ENCODE results near the gene SDHB.

The SDHB gene

DNA sequence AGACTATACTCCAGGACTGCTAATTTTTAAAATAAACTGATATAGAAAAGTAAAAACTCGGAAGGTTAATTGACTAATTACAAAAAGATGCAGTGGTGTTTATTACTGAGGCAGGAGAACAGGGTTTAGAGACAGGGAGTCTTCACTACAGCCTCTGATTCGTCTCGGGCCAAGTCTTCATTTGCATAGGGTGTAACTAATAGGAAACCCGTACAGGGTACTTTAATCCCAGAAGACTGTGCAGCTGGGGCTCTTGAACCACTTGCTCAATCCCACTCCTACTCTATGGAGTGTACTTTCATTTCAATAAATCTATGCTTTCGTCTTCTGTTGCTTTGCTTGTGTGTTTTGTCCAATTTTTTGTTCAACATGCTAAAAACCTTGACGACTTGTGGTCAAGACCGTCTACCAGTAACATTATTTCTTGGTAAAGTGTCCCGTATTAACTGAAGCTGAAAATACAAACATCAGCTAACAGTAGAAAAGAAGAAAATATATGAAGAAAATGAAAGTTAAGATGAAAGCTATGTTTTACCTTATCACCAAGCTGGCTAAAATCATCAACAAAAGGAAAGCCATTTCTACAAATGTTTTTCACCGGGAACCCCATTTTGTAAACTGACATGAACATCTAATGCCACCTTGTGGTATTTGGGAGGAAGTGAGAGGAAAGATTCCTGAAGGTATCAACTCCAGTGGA is 8.0 kb downstream of the SDHB start:
- DNase-seq (ENCODE audit: low read depth): no peak

DNA sequence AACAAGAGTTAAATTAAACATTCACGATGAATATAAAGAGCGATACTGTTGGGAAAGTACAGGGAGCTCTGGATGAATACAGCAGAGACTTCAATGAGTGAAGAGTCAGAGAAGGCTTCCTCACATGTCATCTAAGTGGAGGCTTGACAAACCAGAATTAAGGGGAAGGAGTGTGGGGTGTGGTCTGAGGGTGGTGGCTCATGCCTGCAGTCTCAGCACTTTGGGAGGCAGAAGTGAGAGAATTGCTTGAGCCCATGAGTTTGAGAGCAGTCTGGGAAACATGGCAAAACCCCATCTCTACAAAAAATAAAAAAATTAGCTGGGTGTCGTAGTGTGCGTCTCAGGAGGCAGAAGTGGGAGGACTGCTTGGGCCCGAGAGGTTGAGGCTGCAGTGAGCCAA is 8.7 kb downstream of the SDHB start:
- DNase-seq (ENCODE audit: low read depth): no peak

DNA sequence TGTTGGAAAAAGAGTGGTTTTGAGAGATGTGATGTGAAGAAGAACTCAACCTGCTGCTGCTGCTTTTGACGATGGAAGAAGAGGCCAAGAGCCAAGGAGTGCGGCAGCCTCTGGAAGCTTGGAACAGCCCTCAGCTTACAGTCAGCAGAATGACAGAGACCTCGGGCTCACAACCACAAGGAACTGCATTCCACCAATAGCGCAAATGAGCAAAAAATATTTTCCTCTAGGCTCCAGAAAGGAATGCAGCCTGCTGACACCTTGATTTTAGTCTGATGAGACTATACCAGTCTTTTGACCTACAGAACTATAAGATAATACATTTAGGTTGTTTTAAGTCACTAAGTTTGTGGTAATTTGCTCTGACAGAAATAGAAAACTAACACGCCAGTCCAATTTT is 10.2 kb downstream of the SDHB start:
- no peak for DNase-seq (ENCODE audit: low read depth)

DNA sequence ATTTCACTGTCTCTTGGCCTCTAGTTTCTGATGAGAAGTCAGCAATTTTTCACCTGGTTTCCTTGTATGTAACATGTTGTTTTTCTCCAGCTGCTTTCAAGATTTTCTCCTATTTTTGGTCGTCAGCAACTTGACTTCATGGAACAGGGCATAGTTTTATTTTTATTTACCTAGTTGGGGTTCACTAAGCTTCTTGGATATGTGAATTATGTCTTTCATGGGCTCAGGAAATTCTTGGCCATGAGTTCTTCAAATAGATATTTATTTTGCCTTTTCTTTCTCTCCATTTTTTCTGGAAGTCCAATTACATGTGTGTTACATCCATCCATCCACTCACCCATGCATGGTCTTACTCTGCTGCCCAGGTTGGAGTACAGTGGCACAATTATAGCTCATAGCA is 13.7 kb downstream of the SDHB start:
- DNase-seq (ENCODE audit: low read depth): no peak

DNA sequence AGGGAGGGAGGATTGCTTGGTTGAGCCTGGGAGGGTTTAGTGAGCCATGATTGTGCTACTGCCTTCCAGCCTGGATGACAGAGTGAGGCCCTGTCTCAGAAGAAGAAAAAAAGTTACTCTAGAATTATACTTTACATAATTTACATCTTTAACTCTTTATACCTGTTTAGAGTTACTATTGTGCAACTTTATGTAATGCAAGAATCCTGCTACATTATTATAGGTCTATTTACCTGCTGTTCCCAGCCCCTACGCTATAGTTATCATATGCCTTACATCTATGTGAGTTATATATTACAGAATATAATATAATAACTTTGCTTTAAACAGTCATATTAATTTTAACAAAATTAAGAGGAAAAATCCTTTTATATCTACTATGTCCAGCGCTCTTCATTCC is 14.3 kb downstream of the SDHB start:
- DNase-seq (ENCODE audit: low read depth): no peak

DNA sequence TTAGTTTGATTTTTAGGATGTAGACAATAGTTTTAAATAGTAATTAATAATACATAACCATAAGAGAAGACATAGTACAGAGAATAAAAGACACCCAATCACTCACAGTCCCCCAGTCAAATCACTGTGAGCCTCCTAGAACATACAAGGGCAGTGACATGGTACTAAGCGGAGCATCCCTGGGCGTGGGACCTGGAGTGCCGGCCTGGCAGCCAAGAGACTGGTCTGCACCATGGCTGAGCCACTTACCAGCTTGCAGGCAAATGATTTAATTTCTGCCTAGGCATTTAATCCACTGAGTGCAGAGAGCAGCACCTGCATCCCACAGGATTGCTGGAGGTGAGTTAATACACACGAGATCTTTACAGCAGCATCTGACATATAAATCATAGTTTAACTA is 20.4 kb downstream of the SDHB start:
- no peak for DNase-seq (ENCODE audit: low read depth)

DNA sequence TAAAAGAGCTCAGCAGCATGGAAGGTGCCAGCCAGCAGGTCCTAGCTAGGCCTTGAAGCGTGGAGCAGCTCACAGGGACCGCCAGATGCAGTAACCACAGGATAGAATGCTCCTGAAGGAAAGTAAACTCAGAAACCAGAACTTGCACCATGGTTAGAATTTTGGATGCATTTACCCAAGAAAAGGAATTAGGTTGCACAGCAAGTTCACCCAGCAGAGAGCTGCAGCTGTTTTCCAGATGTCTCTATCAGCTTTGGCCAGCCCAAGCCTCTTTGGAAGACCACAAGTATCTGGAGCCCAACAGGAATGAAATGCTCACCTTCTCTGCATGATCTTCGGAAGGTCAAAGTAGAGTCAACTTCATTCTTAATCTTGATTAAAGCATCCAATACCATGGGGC is 21.1 kb downstream of the SDHB start:
- no peak for DNase-seq (ENCODE audit: low read depth)

DNA sequence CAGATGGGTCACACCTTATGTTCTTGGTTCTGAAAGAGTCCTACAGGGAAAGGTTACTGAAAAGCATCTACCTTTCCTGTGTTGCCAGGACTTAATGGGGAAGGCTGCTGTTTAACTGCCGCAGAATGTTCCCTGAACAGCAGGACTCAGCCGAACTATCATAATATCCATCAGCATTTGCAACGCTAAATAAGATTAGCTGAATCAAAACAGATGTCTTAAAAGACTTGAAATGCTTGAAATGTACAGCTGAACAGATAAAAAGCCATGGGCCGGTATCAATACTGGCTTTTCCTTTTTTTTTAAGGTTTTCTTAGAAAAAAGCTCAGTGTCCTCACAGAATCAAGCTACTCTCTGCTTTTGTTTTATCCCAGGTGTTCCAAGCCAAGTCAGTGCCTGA is 22.4 kb downstream of the SDHB start:
- no peak for DNase-seq (ENCODE audit: low read depth)

DNA sequence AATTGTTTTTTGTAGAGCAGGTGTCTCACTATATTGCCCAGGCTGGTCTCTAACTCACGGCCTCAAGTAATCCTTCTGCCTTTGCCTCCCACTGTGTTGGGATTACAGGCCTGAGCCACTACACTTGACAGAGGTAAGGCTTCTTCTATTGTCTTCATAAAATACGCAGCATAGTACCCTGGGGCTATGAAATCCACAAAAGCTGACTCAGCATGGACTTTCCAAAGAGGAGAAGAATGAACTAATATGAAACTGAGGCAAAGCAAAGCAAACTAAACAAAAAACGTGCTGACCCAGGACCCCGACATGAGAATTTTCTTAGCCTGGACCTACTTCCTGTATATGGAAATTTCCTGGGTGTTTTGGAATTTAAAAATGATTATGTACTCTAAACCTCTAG is 23.6 kb downstream of the SDHB start:
- no peak for DNase-seq (ENCODE audit: low read depth)

DNA sequence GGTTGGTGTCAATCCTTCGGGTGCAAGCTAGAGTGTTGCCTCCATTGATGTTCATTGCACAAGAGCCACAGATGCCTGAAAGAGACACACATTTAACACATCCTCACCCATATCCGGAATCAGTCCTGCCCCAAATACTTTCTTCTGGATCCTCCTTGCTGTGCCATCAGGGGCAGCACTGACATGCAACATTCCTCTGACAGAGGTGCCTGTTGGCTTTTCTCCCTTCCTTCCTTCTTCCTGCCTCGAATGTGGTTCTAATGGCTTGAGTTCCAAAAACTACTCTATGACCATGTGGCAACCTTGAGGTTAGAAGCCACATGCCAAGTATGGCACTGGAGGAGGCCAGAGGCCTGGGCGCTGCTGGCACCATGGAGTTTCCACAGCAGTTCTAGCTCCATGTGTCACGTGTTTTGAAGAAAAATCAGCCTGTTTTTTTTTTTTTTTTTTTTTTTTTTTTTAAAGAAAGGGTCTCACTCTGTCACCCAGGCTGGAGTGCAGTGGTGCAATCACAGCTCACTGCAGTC is 25.1 kb downstream of the SDHB start:
- no peak for DNase-seq (ENCODE audit: low read depth)

DNA sequence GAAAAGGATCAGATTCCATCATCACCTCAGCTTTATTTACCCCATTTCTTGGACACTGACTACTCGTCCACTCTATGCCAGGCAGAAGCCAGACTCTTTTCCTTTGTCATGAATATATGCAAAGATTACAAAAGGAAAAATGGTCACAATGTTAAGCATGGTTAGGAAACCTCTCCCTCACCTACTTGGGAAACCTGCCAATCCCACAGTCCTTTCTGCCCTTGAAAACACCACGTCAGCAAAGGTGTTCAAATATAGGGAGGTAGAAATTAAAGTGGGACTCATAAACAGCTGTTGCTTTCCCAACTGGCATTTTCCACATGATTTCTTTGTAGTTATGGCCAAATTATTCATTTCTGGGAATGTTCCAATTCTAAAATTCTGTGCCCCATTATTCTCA is 25.9 kb downstream of the SDHB start:
- DNase-seq (ENCODE audit: low read depth): no peak

DNA sequence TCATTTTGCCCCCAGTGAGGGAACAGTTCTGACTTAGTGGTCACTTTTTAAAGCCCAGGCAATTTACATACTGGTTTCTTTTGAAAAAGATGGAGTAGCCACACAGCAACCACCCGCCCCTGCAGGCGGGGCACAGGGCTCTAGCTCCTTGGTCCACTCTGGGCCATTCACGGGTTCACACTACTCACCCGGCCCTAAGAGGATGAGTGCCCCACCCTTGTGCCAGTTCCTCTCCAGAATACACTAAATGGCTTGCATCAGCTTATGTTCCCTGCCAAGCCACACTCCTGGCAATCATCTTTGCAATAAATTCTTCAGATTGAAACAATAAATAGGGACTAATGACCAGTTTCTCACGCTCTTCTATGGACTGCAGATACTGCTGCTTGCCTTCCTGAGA is 26.4 kb downstream of the SDHB start:
- DNase-seq (ENCODE audit: low read depth): no peak

DNA sequence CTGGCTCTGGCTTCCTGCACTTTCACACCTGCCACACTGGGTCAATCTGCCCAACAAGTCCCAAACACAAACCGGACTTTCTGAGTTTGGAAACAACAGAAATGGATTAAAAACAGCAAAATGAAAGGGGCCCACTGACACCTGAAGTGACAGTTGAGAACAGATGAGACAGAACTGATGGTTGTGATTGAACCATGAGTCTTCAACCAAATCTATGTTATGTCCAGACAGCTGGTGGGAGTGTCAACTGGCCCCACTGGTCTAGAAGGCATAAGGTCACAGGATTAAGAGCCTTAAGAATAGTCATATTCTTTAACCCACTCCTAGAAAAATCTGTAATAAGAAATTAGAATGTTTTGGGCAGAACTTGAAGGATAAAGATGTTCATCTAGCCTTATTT is 29.1 kb downstream of the SDHB start:
- DNase-seq (ENCODE audit: low read depth): no peak

DNA sequence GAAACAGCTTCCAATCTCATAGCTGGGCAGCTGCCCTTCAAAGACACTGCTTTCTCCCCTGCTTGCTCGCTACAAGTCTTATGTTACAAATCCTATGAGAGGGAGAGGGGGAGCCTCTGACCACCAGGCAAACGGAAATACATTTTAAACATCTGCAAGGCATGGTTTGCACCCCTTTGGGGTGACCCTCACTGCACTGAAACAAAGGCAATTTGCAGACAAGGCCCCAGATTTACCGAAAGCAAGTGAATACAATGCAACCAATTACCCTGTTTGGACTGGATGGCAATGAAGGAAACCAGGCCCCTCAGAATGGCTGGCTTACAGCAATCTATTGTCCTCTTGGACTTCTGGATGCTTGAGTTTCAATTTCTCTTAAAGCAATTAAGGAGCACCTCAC is 30.3 kb downstream of the SDHB start:
- DNase-seq (ENCODE audit: low read depth): no peak

DNA sequence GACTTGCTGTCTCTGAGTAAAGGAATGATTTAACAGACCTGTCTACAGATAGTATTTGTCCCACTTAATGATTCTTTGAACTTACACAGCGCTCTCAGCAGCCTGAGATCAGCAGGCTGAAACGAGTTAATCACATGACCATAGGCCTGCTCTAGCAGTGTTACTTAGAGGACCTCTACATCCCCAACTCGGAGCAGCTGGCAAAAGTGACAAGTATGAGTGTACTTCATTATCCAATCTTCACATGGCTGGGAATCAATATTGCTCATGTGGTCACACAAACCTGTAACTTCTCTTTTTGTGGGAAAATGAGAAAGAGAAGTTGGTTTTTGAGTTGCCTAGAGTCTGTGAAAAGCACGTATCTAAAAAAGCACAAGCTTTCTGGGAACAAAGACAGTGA is 30.7 kb downstream of the SDHB start:
- no peak for DNase-seq (ENCODE audit: low read depth)

DNA sequence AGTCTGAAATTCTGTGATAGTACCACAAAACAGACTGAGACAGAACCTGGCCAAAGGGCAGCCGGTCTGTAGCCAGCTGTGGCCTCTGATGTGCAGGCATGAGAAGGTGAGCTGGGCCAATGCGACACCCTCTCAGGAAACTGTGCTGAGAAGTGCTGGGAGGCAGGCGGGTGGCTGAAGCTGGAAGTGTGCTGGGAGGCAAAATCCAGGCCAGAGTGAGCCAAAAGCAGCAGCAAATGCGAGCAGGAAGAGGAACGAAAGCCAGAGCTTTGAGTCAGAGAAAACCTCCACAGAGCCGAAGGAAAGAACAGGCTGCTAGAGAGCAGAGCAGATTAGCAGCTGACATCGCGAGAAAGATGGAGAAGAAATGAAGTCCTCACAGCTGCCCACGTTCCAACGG is 31.9 kb downstream of the SDHB start:
- DNase-seq (ENCODE audit: low read depth): no peak

DNA sequence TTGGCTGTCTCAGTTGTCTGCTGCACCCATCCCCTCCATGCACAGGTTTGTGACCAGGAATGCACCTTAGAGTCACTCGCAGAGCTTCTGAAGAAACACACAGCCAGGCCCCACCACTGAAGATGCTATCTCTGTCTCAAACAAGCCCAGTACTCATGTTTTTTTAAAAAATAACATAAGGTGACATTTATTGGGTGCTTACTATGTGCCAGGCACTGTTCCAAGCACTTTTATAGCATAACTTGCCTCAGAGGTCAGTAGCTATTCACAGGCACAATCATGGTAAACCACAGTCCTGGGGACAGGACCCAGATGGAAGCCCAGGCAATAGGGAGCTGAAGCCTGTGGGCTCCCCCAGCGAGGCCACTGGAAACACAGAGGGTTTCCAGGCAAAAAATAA is 33.3 kb downstream of the SDHB start:
- no peak for DNase-seq (ENCODE audit: low read depth)

DNA sequence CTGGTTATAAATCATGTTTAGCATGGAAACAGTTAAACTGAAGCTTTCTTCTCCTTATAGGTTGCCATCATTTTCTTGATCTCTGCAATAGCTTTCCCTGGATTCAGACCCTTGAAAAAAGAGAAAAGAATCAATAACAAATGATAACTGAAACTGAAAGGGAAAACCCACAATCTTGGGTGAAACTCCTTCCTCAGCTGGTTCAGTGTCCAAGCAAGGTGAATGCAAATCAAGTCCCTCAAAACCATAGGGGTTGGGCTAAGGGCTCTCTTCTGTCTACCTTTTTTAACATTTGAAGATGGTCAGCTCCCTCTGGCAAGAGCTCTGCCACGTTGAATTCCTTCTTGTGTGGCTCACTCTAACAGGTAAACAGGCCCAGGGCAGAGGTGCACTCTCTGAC is 35.0 kb downstream of the SDHB start:
- DNase-seq (ENCODE audit: low read depth): no peak

DNA sequence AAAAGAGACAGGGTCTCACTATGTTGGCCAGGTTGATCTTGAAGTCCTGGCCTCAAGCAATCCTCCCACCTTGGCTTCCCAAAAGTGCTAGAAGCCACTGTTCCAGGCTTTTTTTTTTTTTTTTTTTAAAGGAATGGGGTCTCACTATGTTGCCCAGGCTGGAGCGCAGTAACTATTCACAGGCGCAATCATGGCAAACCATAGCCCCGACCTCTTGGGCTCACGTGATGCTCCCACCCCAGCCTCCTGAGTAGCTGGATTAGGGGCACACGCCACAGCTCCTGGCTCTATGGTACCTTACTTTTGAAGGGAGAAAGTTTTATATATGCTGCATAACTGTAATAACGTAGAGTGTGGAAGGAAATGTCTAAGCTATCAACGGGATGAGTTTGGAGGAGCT is 36.4 kb downstream of the SDHB start:
- no peak for DNase-seq (ENCODE audit: low read depth)

DNA sequence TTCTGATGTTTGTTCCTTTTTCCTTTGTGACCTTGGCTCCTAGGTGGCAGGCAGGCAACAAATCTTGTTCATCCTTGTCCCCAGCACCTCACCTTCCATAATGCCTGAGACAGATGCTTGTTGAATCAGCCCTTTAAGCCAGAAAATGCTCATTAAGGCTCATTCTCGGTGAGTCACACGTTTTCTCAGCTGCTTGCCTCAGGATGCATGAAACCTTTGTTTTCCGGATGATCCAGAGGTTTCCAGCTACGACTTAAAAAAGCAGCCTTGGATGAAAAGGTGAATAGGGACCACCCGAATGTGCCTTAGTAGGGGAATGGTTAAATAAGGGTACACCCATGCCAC is 37.5 kb downstream of the SDHB start:
- no peak for DNase-seq (ENCODE audit: low read depth)

DNA sequence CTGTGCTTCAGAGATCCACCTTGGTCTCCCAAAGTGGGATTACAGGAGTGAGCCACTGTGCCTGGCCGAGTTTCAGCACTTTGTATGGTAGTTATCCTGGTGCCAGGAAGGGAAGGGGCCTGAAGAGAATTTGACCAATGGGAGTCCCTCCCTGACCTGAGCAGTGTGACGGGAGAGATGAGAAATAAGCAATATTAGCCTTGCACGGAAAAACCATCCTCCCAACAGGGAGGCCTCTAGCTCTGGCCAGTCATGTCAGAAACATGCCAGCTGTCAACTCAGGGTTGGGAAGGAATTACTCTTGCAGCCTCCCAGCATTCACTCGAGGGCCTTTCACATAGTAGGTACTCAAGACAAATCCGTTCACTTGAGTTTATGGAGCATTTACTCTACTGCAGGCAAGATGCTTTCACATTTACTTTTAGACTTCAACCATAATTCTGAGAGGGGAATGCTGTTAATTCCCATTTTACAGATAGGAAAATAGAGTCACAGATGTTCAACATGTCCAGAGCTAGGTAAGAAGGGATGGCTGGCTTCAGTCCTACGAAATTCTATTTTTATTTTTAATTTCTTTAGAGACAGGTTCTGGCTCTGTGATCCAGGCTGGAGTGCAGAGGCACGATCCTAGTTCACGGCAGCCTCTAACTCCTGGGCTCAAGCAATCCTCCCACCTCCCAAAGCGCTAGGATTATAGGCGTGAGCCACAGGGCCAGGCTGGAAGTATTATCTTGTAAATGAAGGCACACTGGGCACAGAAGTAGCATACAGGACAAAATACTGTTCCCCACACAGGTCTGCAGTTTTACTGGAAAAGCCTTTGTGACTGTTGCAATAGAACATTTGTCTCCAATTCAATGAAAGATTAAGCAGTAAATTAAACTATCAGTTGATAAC is 38.9 kb downstream of the SDHB start:
- DNase-seq (ENCODE audit: low read depth): no peak

DNA sequence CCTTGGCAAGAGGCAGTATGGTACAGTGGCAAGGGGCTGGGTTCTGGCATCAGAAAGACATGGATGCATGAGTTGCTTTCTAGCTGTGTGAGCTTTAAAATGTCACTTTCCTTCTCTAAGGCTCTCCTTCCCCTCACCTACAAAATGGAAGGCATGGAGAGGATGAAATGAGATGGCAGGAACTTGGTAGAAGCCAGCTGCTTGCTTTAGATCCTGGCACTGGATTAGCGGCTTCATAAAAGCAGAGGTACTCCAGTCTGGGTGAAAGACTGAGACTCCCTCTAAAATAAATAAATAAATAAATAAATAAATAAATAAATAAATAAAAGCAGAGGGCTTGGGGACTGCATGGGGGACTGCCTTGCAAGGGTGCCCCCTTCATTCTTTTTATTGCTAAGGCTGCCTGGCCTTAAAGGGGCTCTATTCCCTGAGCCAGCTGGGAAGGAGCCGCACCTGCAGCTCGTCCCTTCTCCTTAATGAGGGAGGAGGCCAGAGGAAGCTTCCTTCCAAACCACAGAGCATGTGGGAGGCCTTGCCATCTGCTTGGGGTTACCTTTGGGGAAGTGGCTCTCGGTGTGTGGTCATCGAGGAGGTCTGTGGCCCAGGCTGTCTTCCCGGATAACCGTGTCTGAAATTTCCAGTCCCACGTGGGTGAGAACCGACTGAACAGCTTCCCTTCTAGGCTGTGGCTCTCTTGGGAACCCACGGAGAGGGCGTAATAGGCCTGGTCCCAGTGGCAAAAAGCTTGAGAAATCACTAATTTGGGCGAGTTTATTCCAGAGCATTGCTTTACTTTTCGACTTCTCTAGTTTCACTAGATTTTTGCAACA is 40.1 kb downstream of the SDHB start:
- DNase-seq (ENCODE audit: low read depth): no peak
